ENCODE data around the gene CDX1.
A peak's percentile ranks its signal among the peaks of the same experiment; 100 is the strongest.

Gene CDX1

GRCh38 chr5:150146862-150147601, 19.5 kb upstream of the CDX1 start:
- no peak for DNase-seq

- no peak for DNase-seq
Observed at GRCh38 chr5:150147670-150148069, 18.9 kb upstream of the CDX1 start.

GRCh38 chr5:150148117-150148927, 18.3 kb upstream of the CDX1 start:
- no peak for DNase-seq

GRCh38 chr5:150149618-150150017, 17.0 kb upstream of the CDX1 start:
- no peak for DNase-seq

GRCh38 chr5:150152636-150153462, 13.7 kb upstream of the CDX1 start:
- no peak for DNase-seq

GRCh38 chr5:150153483-150153882, 13.1 kb upstream of the CDX1 start:
- no peak for DNase-seq

- DNase-seq, result no peak
Observed at GRCh38 chr5:150153957-150154617, 12.5 kb upstream of the CDX1 start.

GRCh38 chr5:150154618-150155128, 11.9 kb upstream of the CDX1 start:
- DNase-seq, result no peak

- DNase-seq, result no peak
Observed at GRCh38 chr5:150155258-150156026, 11.1 kb upstream of the CDX1 start, which contains the start of gene PDGFRB. PDGFRB (minus strand) TSS chr5:150155845; CDS start chr5:150137047, 18,798 bp downstream.

GRCh38 chr5:150156027-150156368, 10.6 kb upstream of the CDX1 start:
- DNase-seq, result no peak

GRCh38 chr5:150156540-150156939, 10.0 kb upstream of the CDX1 start:
- no peak for DNase-seq

- DNase-seq, result no peak
Observed at GRCh38 chr5:150157168-150157567, 9.4 kb upstream of the CDX1 start.

GRCh38 chr5:150158170-150158949, 8.2 kb upstream of the CDX1 start:
- no peak for DNase-seq

GRCh38 chr5:150159031-150159430, 7.5 kb upstream of the CDX1 start:
- DNase-seq, result no peak

GRCh38 chr5:150159741-150160179, 6.8 kb upstream of the CDX1 start:
- no peak for DNase-seq

GRCh38 chr5:150160448-150161081, 6.0 kb upstream of the CDX1 start:
- no peak for DNase-seq

- DNase-seq, result peak; percentile 62
Observed at GRCh38 chr5:150161242-150162141, 5.1 kb upstream of the CDX1 start.

GRCh38 chr5:150162142-150162513, 4.5 kb upstream of the CDX1 start:
- DNase-seq, result no peak

GRCh38 chr5:150163035-150163434, 3.5 kb upstream of the CDX1 start:
- no peak for DNase-seq

Measured in NCI-H345 (cell line).